Activated CD8-positive, alpha-beta T cell treated with anti-CD3 and anti-CD28 coated beads for 36 hours (primary cell): ENCODE data around the gene BLZF1. TPM values are rescaled to one million over a fixed set of nuclear protein-coding genes. Genes with fewer than 3 reads are reported as not detected.

ENCODE experiments used
- ATAC-seq: fragments of 200-7000 bp; cut with Tn5 transposase; one replicate; pipeline ENCODE4 v1.10.0; 2021; ENCODE audit warnings: mild to moderate bottlenecking, moderate library complexity
- CTCF ChIA-PET: fragments of 350-600 bp; sonication (Branson Sonifier 250); formaldehyde crosslinking; loops from one replicate; lab custom pipeline; 2021; ENCODE audit warnings: antibody characterized with exemption; lab: Charles Lee
- POLR2A ChIA-PET: fragments of 350-600 bp; sonication (Branson Sonifier 250); formaldehyde crosslinking; loops from one replicate; lab custom pipeline; 2021; ENCODE audit warnings: antibody characterized with exemption; lab: Charles Lee
- DNase-seq: peaks from one replicate; pipeline ENCODE4 v3.0.0-alpha.2; 2020
- H3K27ac Mint-ChIP-seq: one replicate; pipeline ENCODE4 v1.8.0; 2021; ENCODE audit warnings: mild to moderate bottlenecking, mixed read lengths
- H3K27me3 Mint-ChIP-seq: one replicate; pipeline ENCODE4 v1.8.0; 2021; ENCODE audit warnings: mixed read lengths
- H3K36me3 Mint-ChIP-seq: one replicate; pipeline ENCODE4 v1.8.0; 2021; ENCODE audit warnings: low read depth, mixed read lengths
- H3K4me1 Mint-ChIP-seq: one replicate; pipeline ENCODE4 v1.8.0; 2021; ENCODE audit warnings: low read depth, mixed read lengths
- H3K4me3 Mint-ChIP-seq: one replicate; pipeline ENCODE4 v1.8.0; 2021; ENCODE audit warnings: mild to moderate bottlenecking, moderate library complexity, mixed read lengths
- H3K9me3 Mint-ChIP-seq: one replicate; pipeline ENCODE4 v1.8.0; 2021; ENCODE audit warnings: mixed read lengths
- CTCF ChIP-seq: fragments of 200-600 bp; IDR thresholded peaks from one replicate; pipeline ENCODE4 v1.8.0; 2022; ENCODE audit warnings: antibody characterized with exemption, mild to moderate bottlenecking
- intact Hi-C: fragments of 100-400 bp; cut with micrococcal nuclease; formaldehyde crosslinking; loops from one replicate; pipeline ENCODE4 v1.10.0; 2022
- total RNA-seq, 2 experiments: library from RNA; stranded (reverse); gene quantifications; one replicate each; pipeline ENCODE4 v1.2.3, GENCODE V29; 2021

Gene BLZF1
- total RNA-seq, 2 experiments from 2014 or later, result 9.8 to 10.1 TPM

- Mint-ChIP-seq H3K27me3 (peaks cover 2% of the 10 kb centered on the region), H3K9me3 (peaks cover 16% of the 10 kb centered on the region), H3K4me3 (no peak overlapping the region), H3K27ac (no peak overlapping the region), H3K4me1 (no peaks in the 10 kb centered on the region), H3K36me3 (no peaks in the 10 kb centered on the region)
- POLR2A ChIA-PET, result interaction anchor here (0.6 to 1.0 kb wide), 2 partner anchors 13 to 473 kb away, joined by 3 read pairs; no protein-coding TSS in a partner anchor
- CTCF ChIA-PET, result no interaction called here
- TF ChIP-seq CTCF, result no peak
- ATAC-seq (no peak), DNase-seq (no peak)
- intact Hi-C loops, result no loop called here
Observed at GRCh38 chr1:169414952-169415351, 47.0 kb downstream of the BLZF1 start.

GRCh38 chr1:169421309-169421708, 53.3 kb downstream of the BLZF1 start:
- H3K36me3 Mint-ChIP-seq, result no peaks in the 10 kb centered on the region
- CTCF ChIA-PET, result no interaction called here
- H3K9me3 Mint-ChIP-seq, result no peaks in the 10 kb centered on the region
- intact Hi-C loops, result no loop called here
- no peak overlapping the region for H3K4me3 Mint-ChIP-seq
- H3K27me3 Mint-ChIP-seq, result peaks cover 39% of the 10 kb centered on the region
- H3K27ac Mint-ChIP-seq, result no peak overlapping the region
- DNase-seq (no peak), ATAC-seq (no peak)
- POLR2A ChIA-PET, result no interaction called here
- no peak for TF ChIP-seq CTCF
- no peaks in the 10 kb centered on the region for H3K4me1 Mint-ChIP-seq

- peaks cover 4% of the 10 kb centered on the region for H3K4me1 Mint-ChIP-seq
- ATAC-seq, result no peak
- ChIA-PET CTCF (no interaction called here), POLR2A (no interaction called here)
- TF ChIP-seq CTCF, result no peak
- no peaks in the 10 kb centered on the region for H3K36me3 Mint-ChIP-seq
- no peaks in the 10 kb centered on the region for H3K9me3 Mint-ChIP-seq
- no peak for DNase-seq
- no peak overlapping the region for H3K27ac Mint-ChIP-seq
- intact Hi-C loops, result no loop called here
- peaks cover 62% of the 10 kb centered on the region for H3K27me3 Mint-ChIP-seq
- no peak overlapping the region for H3K4me3 Mint-ChIP-seq
Observed at GRCh38 chr1:169426174-169426705, 58.2 kb downstream of the BLZF1 start.

- Mint-ChIP-seq H3K36me3 (no peaks in the 10 kb centered on the region), H3K4me1 (peaks cover 4% of the 10 kb centered on the region), H3K27ac (no peak within 1 kb of the TSS), H3K4me3 (peak within 1 kb of the TSS; percentile 90), H3K9me3 (no peaks in the 10 kb centered on the region), H3K27me3 (peaks cover 55% of the 10 kb centered on the region)
- ATAC-seq, result peak; percentile 100
- no peak for TF ChIP-seq CTCF
- CTCF ChIA-PET, result interaction anchor here (0.6 to 1.7 kb wide), 3 partner anchors 118 to 307 kb away, joined by 3 to 7 read pairs (median 3); no protein-coding TSS in a partner anchor
- intact Hi-C loops, result no loop called here
- POLR2A ChIA-PET, result interaction anchor here (0.6 to 1.0 kb wide), 2 partner anchors 34 to 59 kb away, joined by 3 to 4 read pairs; partner anchors contain the start of genes BLZF1 and NME7
- peak; percentile 87 for DNase-seq
Observed at GRCh38 chr1:169427081-169427641, 59.2 kb downstream of the BLZF1 start, which contains the start of gene CCDC181. TSS of gene CCDC181 (minus strand) at chr1:169427474. CDS start at chr1:169424927, 2,547 bp downstream.

Other genes starting within 250 kb of the BLZF1 start
- gene NME7, start 398 bp upstream of the BLZF1 start, total RNA-seq, result 10 to 100 TPM; 15.3 to 17.4 TPM
- gene CCDC181, start 59.3 kb downstream of the BLZF1 start, total RNA-seq, result not detected
- gene SLC19A2, start 117.7 kb downstream of the BLZF1 start, total RNA-seq, result 1 to 10 TPM; 5.7 to 6.4 TPM
- gene F5, start 218.3 kb downstream of the BLZF1 start, total RNA-seq, result 10 to 100 TPM; 20.7 to 23.3 TPM